Left lung (tissue), 10 donors: ENCODE data around the gene FBXL16. TPM values are rescaled to one million over a fixed set of nuclear protein-coding genes. Genes with fewer than 3 reads are reported as not detected.

ENCODE experiments used
- ATAC-seq: fragments of 200-7000 bp; cut with Tn5 transposase; one replicate; pipeline ENCODE4 v1.9.1; 2020; ENCODE audit warnings: moderate library complexity
- DNase-seq, 4 donors: peaks; one replicate each; pipeline ENCODE4 v3.0.0-alpha.2; 2013 to 2020
- H3K27ac ChIP-seq, 2 donors: fragments of 200-600 bp; sonication (generic) in 1 of 2; one replicate each; pipeline versions ENCODE4 v1.5.0 to v1.8.0; 2020 to 2021
- H3K27me3 ChIP-seq, 2 donors: fragments of 200-600 bp; sonication (generic) in 1 of 2; one replicate each; pipeline versions ENCODE4 v1.5.0 to v1.8.0; 2020 to 2021
- H3K36me3 ChIP-seq, 2 donors: fragments of 200-600 bp; sonication (generic) in 1 of 2; one replicate each; pipeline versions ENCODE4 v1.5.0 to v1.8.0; 2020 to 2021
- H3K4me1 ChIP-seq, 2 donors: fragments of 200-600 bp; one replicate each; pipeline ENCODE4 v1.8.0; 2021
- H3K4me3 ChIP-seq, 2 donors: fragments of 200-600 bp; sonication (generic) in 1 of 2; one replicate each; pipeline versions ENCODE4 v1.5.0 to v1.8.0; 2020 to 2021; ENCODE audit warnings: mild to moderate bottlenecking in 1 of 2
- H3K9me3 ChIP-seq, 2 donors: fragments of 200-600 bp; sonication (generic) in 1 of 2; one replicate each; pipeline versions ENCODE4 v1.5.0 to v1.8.0; 2020 to 2021
- CTCF ChIP-seq, 2 donors: fragments of 200-600 bp; sonication (generic) in 1 of 2; IDR thresholded peaks; one replicate each; pipeline versions ENCODE4 v1.5.0 to v1.8.0; 2021; ENCODE audit warnings: antibody characterized with exemption in 2 of 2
- intact Hi-C, 2 donors: fragments of 100-400 bp; cut with DNase I; formaldehyde crosslinking; loops; one replicate each; pipeline versions ENCODE4 v1.11.2 to v1.14.2; 2022
- polyA plus RNA-seq, 6 donors: library from polyadenylated mRNA; unstranded; fragments of 120-200 nt; gene quantifications; one replicate each; pipeline ENCODE4 v1.2.1, GENCODE V29; 2013; ENCODE audit not compliant: insufficient read length in 6 of 6
- total RNA-seq, 2 donors: library from RNA; stranded (reverse); fragmentation: NEBNext Ultra II Directional; extraction: Animal tissue kit (Norgen Biotek cat#: 25700); gene quantifications; one replicate each; pipeline ENCODE4 v1.2.1, GENCODE V29; 2021
- donor health status: DM: no; HTN: yes; CAD: no.
- donor health status: DM: no; HTN: no; CAD: no.

Gene FBXL16
- total and polyA plus RNA-seq, 8 donors, result 0.48 to 5.7 (median 0.72) TPM

- H3K27ac ChIP-seq, result no peak overlapping the region
- H3K9me3 ChIP-seq, result no peaks in the 10 kb centered on the region
- no peaks in the 10 kb centered on the region for H3K27me3 ChIP-seq
- H3K4me1 ChIP-seq, result peaks cover 3 to 17% of the 10 kb centered on the region in 2 donors
- peaks cover 0 to 56% of the 10 kb centered on the region in 2 donors for H3K36me3 ChIP-seq
- ATAC-seq, result no peak
- intact Hi-C loops, result no loop called here
- no peak overlapping the region for H3K4me3 ChIP-seq
- no peak for TF ChIP-seq CTCF (IDR thresholded peaks at IDR 0.05)
- no peak for DNase-seq
Measured at GRCh38 chr16:657487-657886, 48.1 kb downstream of the FBXL16 start.

GRCh38 chr16:654034-654433 is 51.6 kb downstream of the FBXL16 start:
- intact Hi-C loops, result no loop called here
- H3K27ac ChIP-seq, result no peak overlapping the region

GRCh38 chr16:652454-653305 is 52.9 kb downstream of the FBXL16 start:
- Histone ChIP-seq H3K4me3 (no peak overlapping the region), H3K36me3 (peaks cover 0 to 54% of the 10 kb centered on the region in 2 donors), H3K27me3 (no peaks in the 10 kb centered on the region), H3K4me1 (peaks cover 17 to 28% of the 10 kb centered on the region in 2 donors), H3K27ac (no peak overlapping the region), H3K9me3 (no peaks in the 10 kb centered on the region)
- no peak for TF ChIP-seq CTCF (IDR thresholded peaks at IDR 0.05)
- DNase-seq, result no peak
- no peak for ATAC-seq
- intact Hi-C loops, result no loop called here

More at GRCh38 chr16:654034-654433, 51.6 kb downstream of the FBXL16 start:
- H3K4me1 ChIP-seq, result peaks cover 8 to 14% of the 10 kb centered on the region in 2 donors
- H3K4me3 ChIP-seq, result no peak overlapping the region
- no peak for TF ChIP-seq CTCF (IDR thresholded peaks at IDR 0.05)
- DNase-seq (no peak), ATAC-seq (no peak)
- H3K36me3 ChIP-seq, result peaks cover 0 to 67% of the 10 kb centered on the region in 2 donors
- H3K9me3 ChIP-seq, result no peaks in the 10 kb centered on the region
- no peaks in the 10 kb centered on the region for H3K27me3 ChIP-seq

- Histone ChIP-seq H3K4me3 (no peak overlapping the region), H3K9me3 (no peaks in the 10 kb centered on the region), H3K36me3 (peaks cover 0 to 46% of the 10 kb centered on the region in 2 donors), H3K4me1 (peaks cover 19 to 36% of the 10 kb centered on the region in 2 donors), H3K27me3 (no peaks in the 10 kb centered on the region), H3K27ac (no peak overlapping the region)
- DNase-seq (no peak), ATAC-seq (no peak)
- intact Hi-C loops, result no loop called here
- TF ChIP-seq CTCF (IDR thresholded peaks at IDR 0.05), result no peak
Measured at GRCh38 chr16:651844-652243, 53.8 kb downstream of the FBXL16 start.

- peaks cover 19 to 53% of the 10 kb centered on the region in 2 donors for H3K4me1 ChIP-seq
- intact Hi-C loops, result no loop called here
- ATAC-seq (no peak), DNase-seq (no peak)
- TF ChIP-seq CTCF (IDR thresholded peaks at IDR 0.05), result no peak
- H3K27me3 ChIP-seq, result no peaks in the 10 kb centered on the region
- peaks cover 0 to 34% of the 10 kb centered on the region in 2 donors for H3K36me3 ChIP-seq
- peak overlapping the region; percentile 79 to 90 for H3K4me3 ChIP-seq
- peak overlapping the region in 1 of 2 donors; percentile 88 for H3K27ac ChIP-seq
- no peaks in the 10 kb centered on the region for H3K9me3 ChIP-seq
Measured at GRCh38 chr16:649631-650030, 56.0 kb downstream of the FBXL16 start.
